GM18519 (cell line): ENCODE results near the gene TAF1C.
"Not testable (repeated sequence)": the region's sequence is repeated elsewhere in the genome, so short reads cannot be mapped to it uniquely, and the experiment has no call there.

ENCODE experiments used
- ATAC-seq: cut with Tn5 transposase; IDR thresholded peaks from one replicate; pipeline ENCODE4 v1.9.1; 2021; ENCODE audit warnings: mild to moderate bottlenecking, moderate library complexity; ENCODE audit not compliant: unreplicated experiment, low FRiP score

Gene TAF1C

DNA sequence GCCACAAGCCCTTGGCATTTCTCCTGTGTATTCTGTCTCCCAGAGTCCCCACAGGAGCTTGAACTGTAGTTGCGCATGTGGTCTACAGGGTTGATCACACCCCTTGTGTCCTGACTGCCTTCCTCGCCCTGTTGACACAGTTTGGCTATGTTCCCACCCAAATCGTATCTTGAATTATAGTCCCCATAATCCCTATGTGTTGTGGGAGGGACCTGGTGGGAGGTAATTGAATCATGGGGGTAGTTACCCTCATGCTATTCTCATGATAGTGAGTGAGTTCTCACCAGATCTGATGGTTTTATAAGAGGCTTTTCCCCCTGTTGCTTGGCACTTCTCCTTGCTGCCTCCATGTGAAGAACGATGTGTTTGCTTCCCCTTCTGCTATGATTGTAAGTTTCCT lies 25.3 kb upstream of the TAF1C start:
- no peak for ATAC-seq

DNA sequence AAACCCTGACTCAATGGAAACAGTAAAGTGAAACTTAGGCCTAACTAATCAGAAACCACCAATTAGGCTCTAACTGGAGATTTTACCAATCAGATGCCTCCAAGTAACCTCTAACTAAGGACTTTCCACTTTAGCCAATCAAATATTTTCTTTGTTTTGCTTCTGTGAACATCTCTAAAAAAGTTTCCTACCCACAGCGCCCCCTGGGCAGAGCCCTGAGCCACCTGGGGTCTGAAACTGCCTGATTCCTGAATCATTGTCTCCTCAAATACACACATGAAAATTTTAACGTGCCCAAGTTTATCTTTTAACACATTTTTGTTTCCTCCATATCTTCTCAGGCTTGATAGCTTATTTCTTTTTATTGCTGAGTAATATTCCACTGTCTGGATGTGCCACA lies 23.1 kb upstream of the TAF1C start:
- no peak for ATAC-seq

DNA sequence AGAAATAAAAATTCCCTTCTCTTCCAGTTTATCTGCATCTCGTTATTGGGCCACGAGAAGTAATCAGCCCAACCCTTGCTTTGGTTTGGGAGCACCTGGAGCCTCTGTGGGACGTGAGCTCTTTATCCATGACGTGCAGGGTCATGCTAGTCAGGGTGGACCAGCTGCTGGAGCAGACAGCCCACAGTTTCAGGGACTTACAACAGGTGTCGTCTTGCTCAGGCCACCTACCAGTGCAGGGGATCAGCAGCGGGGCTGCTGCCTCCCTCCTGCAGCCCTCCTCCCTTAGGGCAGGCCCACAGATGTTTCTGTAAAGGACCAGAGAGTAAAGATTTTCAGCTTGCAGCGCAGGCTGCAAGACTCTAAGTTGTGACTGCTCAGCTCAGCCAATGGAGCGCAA lies 21.0 kb upstream of the TAF1C start:
- no peak for ATAC-seq

DNA sequence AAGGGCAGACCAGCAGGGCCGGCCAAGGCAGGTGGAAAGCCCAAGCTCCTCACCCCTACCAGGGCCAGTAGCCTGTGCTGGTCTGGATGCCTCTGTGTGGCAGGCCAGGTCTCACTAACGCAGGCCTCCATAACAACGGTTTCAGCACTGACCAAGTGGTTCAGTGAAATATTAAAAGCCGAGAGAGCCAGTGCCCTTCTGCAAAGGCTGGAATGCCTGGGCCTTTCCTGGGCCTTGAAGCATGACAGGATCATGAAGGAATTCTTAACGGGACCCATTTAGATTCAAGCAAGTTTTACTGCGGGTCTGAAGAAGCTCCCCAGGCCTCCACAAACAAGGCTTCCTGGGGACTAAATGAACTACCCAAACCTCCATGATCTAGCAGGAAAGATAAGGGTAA lies 20.4 kb upstream of the TAF1C start:
- ATAC-seq: no peak

DNA sequence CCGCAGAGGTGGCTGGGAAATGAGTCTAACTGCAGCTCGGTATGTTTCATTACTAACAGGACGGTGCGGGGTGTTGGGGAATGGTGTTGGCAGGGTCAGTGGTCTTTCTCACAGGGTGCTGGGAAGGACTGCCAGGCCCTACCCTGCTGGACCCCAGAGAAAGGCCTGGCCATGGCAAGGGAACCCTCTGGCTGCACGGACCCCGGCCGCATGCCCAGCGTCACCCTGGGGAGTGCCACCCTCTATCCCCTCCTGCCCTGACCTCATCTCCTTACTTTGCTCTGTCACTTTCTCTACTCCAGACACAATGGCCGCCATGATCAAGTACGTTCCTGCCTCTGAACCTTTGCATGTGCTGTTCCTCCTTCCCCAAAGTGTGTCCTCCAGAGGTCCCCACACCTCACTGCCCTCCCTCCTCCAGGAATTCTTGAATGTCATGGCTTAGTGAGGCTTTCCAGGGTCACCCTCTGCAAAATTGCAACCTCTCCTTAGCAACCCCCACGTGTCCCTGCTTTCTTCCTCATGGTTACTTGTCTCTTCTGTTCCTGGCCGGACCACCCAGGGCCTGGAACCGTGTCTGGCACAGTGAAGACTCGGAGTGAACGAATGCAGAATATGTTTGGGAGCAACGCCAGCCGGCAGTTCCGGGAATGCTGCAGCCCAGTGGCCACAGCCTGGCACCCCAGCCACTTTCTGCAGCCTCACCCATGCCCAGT lies 19.3 kb upstream of the TAF1C start:
- no peak for ATAC-seq

DNA sequence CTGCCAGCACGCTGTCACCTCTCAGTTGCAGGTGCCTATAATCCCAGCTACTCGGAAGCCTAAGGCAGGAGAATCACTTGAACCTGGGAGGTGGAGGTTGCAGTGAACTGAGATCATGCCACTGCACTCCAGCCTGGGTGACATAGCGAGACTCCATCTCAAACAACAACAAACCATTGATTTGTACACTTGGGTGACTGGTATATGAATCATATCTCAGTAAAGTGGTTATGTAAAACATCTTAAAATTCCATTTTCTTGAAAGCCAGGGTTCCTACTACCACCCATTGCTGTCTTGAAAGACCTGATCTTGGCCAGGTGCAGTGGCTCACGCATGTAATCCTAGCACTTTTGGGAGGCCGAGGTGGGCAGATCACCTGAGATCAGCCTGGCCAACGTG lies 18.3 kb upstream of the TAF1C start:
- not testable (repeated sequence) for ATAC-seq

DNA sequence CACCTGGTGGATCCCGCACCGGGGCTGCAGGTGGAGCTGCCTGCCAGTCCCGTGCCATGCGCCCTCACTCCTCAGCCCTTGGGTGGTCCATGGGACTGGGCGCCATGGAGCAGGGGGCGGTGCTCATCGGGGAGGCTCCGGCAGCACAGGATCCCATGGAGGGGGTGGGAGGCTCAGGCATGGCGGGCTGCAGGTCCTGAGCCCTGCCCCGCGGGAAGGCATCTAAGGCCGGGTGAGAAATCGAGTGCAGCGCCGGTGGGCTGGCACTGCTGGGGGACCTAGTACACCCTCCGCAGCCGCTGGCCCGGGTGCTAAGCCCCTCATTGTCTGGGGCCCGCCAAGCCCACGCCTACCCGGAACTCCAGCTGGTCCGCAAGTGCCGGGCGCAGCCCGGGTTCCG lies 17.7 kb upstream of the TAF1C start:
- not testable (repeated sequence) for ATAC-seq

DNA sequence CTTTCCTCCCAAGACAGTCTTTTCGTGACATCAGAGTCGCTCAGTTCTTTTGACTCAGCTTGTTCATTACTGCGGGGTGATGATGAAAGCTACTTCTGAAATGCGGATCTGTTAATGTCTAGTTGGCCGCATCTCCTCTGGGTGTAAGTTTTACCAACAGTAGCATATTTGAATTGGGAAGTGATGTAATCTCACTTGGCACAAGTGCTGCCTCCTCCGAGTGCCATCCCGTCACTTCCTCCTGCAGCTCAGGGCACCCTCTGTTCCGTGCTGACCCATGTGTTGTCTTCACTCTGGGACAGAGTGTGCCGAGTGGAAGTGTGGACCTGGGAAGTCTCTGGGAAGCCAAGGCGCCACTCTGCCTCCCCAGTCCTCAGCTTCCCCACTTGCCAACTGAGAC lies 13.0 kb upstream of the TAF1C start:
- ATAC-seq: no peak

DNA sequence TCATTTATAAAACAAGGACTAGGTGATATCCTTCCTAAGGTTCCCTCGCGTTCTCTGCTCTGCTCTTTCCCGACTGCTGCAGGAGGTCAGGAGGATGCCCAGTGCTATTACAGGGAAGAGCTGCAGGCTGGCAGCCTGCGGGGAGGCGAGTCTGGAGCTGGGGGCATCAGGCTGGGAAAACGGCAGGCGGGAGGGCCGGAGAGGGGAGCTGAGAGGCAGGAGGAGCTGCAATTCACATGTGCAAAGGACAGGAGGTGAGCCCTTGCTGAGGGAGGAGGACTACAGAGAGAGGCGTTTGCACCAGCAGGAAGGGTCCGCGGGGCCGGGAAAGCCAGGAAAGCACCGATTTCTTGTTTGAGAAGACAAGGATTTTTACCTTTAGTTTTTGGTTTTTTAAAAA lies 12.2 kb upstream of the TAF1C start:
- ATAC-seq: no peak

DNA sequence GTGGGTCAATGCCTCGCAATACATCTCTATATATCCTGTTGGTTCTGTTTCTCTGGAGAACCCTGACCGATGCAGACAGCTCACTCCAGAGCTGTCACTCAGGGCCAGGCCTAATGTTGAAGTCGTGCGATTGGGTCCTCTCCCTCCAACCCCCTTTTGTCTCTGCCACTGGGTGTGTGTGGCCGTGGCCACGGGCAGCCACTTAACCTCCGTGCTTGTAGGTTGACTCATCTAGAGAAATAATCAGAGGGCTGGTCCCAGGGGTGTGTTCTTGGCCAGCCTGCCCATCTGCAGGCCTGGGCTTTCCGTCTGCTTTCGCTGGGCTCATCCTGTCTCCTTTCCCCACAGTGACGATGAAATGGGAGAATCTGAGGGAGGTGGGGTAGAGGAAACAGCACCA lies 11.5 kb upstream of the TAF1C start:
- ATAC-seq: no peak

DNA sequence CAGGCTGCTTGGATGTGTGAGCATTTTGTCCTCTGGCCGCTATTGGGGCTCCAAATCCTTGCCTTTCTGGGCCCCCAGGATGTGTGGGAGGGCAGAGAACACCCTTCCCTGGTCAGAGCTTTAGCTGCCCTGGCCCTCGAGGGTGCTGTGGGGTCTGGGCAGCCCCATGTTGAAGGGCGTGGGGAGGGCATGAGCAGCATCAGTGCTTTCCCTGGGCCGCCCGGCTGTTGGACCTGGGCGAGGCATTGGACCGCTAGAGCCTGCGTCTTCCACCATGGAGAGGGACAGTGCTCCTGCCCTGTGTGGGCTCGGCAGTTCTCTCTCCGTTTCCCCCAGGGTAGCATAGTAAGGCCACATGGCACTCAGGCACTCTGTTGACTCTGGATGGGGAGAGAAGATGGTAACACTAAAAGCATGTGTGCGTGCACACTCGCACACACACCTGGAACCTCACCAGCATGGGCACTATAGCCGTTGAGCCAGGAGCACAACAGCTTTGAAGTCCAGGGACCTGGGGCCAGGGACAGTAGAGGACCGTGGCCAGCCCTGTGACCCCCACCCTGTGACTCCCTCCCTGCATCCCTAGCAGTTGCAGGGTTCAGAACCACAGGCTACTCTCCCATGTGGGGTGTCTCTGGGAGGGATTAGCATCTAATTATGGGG lies 10.7 kb upstream of the TAF1C start:
- no peak for ATAC-seq

DNA sequence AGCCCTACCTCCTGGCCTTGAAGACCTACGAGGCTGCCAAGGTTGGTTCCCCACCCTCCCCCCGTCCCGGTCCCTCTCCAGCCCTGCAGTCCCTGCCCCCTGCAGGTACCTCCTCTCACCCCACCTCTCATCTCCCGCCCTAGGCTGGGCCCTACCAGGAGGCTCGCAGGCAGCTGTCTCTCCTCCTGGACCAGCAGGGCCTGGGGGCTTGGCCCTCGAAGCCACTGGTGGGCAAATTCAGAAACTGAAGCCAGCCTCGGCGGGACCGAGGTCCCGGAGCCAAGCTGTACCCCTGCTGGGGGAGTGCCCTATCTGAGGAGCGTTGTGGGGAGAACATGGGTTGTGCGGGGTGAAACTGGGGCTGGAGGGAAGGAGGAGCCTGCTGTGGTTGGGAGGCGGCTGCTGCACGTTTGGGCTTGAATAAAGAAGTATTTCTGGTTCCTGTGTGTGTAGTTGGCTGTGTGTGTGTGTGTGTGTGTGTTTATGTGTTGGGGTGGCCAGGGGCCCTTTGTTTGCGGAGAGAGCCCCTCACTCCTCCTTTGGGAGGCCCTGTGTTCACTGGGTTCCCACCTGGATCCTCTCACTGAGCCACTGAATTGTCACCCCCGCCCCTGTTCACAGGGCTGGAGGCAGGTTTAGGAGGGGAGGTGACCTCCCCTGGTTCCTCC lies 10.0 kb upstream of the TAF1C start:
- ATAC-seq: no peak

DNA sequence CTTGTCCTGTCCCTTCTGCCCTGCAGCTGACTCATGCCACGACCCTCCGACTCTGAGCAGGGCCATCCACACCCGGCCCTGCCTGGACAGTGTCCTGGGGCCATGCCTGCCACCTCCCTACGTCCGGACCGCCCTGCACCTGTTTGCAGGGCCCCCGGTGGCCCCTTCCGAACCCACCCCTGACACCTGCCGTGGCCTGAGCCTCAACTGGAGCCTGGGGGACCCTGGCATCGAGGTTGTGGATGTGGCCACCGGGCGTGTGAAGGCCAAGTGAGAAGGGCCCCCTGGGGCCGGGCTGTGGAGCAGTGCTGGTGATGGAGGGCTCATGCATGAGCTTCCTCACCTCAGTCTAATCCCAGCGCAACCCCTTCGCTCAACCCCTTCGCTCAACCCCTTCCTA lies 9.2 kb upstream of the TAF1C start:
- no peak for ATAC-seq

DNA sequence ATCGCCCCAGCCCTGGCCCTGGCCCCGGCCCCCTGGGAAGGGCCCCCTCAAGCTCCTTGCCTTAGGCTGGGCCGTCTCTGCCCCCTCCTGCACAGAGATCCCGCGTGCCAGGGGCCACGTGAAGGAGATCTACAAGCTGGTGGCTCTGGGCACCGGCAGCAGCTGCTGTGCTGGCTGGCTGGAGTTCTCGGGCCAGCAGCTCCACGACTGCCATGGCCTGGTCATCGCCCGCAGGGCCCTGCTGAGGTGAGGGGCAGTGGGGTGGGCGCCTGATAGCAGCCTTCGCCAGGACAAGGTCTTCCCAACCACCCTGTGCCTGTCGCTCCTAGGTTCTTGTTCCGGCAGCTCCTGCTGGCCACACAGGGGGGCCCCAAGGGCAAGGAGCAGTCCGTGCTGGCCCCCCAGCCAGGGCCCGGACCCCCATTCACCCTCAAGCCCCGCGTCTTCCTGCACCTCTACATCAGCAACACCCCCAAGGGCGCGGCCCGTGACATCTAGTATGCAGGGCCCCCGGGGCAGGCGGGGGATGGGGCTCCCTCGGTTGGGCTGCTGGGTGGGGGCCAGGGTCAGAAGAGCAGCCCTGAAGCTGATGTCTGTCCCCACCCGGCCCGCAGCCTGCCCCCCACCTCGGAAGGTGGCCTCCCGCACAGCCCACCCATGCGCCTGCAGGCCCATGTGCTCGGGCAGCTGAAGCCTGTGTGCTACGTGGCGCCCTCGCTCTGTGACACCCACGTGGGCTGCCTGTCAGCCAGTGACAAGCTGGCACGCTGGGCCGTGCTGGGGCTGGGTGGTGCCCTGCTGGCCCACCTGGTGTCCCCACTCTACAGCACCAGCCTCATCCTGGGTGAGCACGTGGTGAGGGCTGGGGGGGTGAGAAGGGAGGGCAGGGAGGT lies 8.6 kb upstream of the TAF1C start:
- no peak for ATAC-seq

DNA sequence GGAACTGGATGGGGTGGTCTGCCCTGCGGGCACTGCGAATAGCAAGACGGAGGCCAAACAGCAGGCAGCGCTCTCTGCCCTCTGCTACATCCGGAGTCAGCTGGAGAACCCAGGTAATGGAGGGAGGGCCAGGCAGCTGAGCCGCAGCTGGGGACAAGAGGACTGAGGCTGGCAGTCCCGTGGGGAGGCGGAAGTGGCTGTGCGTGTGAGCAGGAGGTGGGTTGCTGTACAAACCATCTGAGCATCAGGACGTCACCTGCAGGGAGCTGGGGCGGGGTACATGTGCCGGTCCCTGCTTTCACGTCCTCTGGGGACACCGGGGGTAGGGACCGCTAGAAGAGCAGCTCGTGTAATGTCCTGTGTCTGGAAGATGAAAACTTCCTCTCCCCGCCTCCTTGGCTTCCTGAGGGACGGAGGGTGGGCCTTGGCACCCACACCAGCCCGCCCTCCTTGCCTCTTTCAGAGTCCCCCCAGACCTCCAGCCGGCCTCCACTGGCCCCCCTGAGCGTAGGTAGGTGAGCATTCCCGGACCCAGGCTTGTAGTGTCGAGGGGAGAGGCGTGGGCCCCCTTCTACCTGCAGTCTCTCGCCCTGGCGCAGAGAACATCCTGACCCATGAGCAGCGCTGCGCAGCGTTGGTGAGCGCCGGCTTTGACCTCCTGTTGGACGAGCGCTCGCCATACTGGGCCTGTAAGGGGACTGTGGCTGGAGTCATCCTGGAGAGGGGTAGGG lies 7.8 kb upstream of the TAF1C start:
- no peak for ATAC-seq

DNA sequence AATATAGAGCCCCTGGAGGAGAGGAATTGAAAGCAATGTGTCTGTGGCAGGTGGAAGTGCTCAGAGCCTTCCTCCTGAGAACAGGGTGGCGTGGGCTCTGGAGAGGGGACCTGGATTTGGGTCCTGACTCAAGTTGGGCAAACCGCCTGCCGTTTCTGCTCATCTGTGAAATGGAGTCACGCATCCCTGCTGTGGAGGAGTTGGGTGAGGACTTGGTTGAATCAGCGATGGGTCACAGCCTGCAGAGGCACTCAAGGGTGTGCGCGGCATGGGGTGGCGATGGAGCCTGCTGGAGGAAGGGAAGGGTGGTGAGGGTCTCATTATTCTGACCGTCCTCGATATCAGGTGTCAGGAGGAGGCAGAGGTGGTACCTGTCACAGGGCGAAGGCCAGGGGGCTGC lies 7.2 kb upstream of the TAF1C start:
- no peak for ATAC-seq

DNA sequence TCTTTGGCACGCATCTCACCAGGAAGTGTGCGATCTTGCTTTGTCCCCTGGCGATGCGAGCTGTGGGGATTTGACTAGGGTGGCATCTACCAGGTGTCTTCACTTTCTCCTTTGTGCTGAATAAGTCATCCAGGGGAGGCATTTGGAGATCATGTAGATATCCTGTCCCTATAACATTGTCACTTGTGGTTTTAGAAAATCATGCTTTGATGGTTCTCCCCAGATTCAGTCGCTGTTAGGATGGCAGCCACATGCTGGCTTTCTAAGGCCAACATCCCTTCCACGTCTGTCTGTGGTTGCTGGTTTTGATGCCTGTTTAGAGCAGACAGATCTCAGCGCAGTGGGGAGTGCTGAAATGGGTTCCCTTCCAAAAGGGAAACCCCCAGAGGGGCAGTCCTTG lies 6.6 kb upstream of the TAF1C start:
- no peak for ATAC-seq

DNA sequence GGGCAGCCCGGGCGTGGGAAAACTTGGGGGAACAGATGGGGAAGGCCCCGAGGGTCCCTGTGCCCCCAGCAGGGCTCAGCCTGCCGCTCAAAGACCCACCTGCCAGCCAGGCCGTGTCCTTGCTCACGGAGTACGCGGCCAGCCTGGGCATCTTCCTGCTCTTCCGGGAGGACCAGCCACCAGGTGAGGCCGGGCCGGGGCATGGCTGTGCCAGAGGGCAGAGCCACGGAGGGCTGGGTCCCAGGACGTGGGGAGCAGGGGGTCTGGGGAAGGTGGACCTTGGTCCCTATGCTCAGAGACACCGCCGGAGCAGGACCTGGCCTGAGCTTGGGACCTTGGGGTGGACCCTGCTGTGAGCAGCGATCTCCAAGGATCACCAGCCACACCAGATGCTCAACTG lies 4.6 kb upstream of the TAF1C start:
- ATAC-seq: no peak

DNA sequence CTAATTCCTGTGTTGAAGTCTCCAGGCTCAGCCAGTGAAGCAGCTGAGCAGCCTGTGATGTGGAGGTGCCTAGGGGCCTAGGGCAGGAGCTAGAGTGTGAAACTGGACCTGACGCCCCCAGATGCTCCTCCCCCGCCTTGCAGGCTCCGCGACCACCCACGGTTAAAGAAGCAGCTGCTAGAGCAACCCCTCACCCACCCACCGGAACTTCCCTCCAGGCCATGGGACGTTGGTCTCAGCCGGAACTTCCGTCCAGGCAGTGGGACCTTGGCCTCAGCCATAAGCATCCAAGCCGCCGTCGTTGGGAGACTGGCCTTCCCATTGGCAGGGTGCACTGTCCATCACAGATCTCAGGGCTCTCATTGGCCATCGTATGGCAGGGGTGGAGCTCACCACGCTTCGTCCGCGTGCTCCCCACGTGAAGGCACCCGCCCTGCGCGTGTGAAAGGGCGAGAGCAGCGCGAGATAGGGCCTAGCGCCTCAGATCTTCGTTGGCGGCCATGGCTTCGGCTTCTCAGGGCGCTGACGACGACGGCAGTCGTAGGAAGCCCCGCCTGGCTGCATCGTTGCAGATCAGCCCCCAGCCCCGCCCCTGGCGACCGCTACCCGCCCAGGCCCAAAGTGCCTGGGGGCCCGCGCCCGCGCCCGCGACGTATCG lies 4.0 kb upstream of the TAF1C start, which contains the start of gene ADAD2:
Gene ADAD2 (plus strand): TSS at position 427 of the 658 bp plus-strand sequence. CDS start 74 bp downstream, at position 501.
- ATAC-seq: no peak

DNA sequence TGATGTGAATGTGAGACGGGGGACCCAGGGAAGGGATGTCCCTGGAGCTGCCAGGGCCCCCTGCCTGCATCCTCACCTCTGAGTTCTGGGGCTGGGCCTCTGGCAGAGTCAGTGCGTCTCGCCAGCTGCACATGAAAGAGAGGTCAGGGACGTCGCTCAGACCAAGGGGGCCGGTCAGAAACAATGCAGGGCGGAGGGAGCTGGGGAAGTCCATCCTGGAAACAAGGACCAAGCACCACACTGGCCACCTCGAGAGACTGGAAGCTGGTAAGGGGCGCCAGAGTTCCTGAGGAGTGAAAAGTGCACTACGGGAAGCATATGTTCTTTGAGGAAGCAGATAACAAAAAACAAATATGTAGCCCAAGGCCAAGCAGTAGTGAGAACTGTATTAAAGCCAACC lies 2.1 kb downstream of the TAF1C start:
- no peak for ATAC-seq
